Fibroblast of upper back skin (primary cell): ENCODE measurements around the gene GPX2.

Experiments used
- DNase-seq: peaks from one replicate; pipeline ENCODE4 v3.0.0-alpha.2; 2013

The GPX2 gene

GRCh38 chr14:64942531-64943111, at the start of gene GPX2:
Gene GPX2, minus strand, starts transcription at chr14:64942745. Its CDS starts 19 bp downstream, at chr14:64942726.
- DNase-seq = no peak

- DNase-seq = no peak
These were observed 48.4 kb upstream of the GPX2 start for GRCh38 chr14:64990939-64991338.

- DNase-seq = no peak
These were observed 47.8 kb upstream of the GPX2 start for GRCh38 chr14:64990296-64990695.

GRCh38 chr14:64987438-64987767, 44.9 kb upstream of the GPX2 start:
- DNase-seq = no peak

GRCh38 chr14:64986648-64987437, 44.3 kb upstream of the GPX2 start, which contains the start of gene FNTB:
Gene FNTB, plus strand, starts transcription at chr14:64986895. Its CDS starts 59 bp downstream, at chr14:64986954.
- DNase-seq = peak; percentile 96

GRCh38 chr14:64983439-64984310, 41.1 kb upstream of the GPX2 start:
- DNase-seq = peak; percentile 51

GRCh38 chr14:64979336-64980074, 37.0 kb upstream of the GPX2 start:
- peak; percentile 40 for DNase-seq

GRCh38 chr14:64974563-64974962, 32.0 kb upstream of the GPX2 start:
- DNase-seq = no peak

GRCh38 chr14:64973826-64974225, 31.3 kb upstream of the GPX2 start:
- no peak for DNase-seq

- no peak for DNase-seq
These were observed 30.5 kb upstream of the GPX2 start for GRCh38 chr14:64973026-64973442.

- DNase-seq = peak; percentile 25
These were observed 29.6 kb upstream of the GPX2 start, which contains the start of gene RAB15 for GRCh38 chr14:64971943-64972791. Gene RAB15, minus strand, starts transcription at chr14:64972336. Its CDS starts 260 bp downstream, at chr14:64972076.

GRCh38 chr14:64971491-64971942, 29.0 kb upstream of the GPX2 start:
- DNase-seq = no peak

GRCh38 chr14:64970776-64971477, 28.4 kb upstream of the GPX2 start:
- no peak for DNase-seq

- DNase-seq = no peak
These were observed 27.5 kb upstream of the GPX2 start for GRCh38 chr14:64970041-64970440.

GRCh38 chr14:64968651-64969050, 26.1 kb upstream of the GPX2 start:
- DNase-seq = peak; percentile 18

- no peak for DNase-seq
These were observed 25.6 kb upstream of the GPX2 start for GRCh38 chr14:64968167-64968566.

GRCh38 chr14:64966976-64967375, 24.4 kb upstream of the GPX2 start:
- DNase-seq = no peak

GRCh38 chr14:64965356-64966000, 22.9 kb upstream of the GPX2 start:
- no peak for DNase-seq

- no peak for DNase-seq
These were observed 21.1 kb upstream of the GPX2 start for GRCh38 chr14:64963611-64964010.

GRCh38 chr14:64960762-64961276, 18.3 kb upstream of the GPX2 start:
- no peak for DNase-seq
